PC-9 (cell line): ENCODE results near the gene ZSCAN12.

ENCODE experiments used
- EZH2 ChIP-seq: fragments of 200-600 bp; sonication (generic); IDR thresholded peaks from 2 replicates; pipeline ENCODE4 v1.8.0; 2017; ENCODE audit warnings: antibody characterized with exemption, low read depth
- TF ChIP-seq, protein P1 (sequence below): fragments of 200-600 bp; sonication (generic); conservative IDR thresholded peaks from 2 replicates; pipeline ENCODE4 v1.6.1; 2017; ENCODE audit warnings: mixed run types, antibody characterized with exemption, mild to moderate bottlenecking, moderate library complexity

DNA sequence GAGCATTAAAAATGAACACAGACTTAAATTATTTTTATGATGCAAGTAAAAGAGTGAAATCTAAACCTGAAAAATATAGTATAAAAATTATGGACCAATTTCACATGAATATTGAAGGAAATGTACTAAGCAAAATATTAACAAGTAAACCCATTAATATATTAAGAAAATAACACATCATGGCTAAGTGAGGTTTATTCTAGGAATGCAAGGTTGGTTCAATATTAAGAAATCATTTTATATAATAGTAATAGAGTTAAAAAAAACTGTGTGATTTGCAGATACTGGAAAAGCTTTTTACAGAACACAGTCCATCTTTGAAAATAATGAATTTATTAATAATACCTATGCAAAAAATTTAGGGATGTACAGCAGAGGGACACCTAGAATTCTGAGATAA lies 20.9 kb downstream of the ZSCAN12 start:
- TF ChIP-seq, protein P1, sequence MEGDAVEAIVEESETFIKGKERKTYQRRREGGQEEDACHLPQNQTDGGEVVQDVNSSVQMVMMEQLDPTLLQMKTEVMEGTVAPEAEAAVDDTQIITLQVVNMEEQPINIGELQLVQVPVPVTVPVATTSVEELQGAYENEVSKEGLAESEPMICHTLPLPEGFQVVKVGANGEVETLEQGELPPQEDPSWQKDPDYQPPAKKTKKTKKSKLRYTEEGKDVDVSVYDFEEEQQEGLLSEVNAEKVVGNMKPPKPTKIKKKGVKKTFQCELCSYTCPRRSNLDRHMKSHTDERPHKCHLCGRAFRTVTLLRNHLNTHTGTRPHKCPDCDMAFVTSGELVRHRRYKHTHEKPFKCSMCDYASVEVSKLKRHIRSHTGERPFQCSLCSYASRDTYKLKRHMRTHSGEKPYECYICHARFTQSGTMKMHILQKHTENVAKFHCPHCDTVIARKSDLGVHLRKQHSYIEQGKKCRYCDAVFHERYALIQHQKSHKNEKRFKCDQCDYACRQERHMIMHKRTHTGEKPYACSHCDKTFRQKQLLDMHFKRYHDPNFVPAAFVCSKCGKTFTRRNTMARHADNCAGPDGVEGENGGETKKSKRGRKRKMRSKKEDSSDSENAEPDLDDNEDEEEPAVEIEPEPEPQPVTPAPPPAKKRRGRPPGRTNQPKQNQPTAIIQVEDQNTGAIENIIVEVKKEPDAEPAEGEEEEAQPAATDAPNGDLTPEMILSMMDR, result no peak
- TF ChIP-seq EZH2, result no peak
